Stimulated activated effector memory CD8-positive, alpha-beta T cell treated with anti-CD3 and anti-CD28 coated beads, Interleukin-12 subunit alpha, Interleukin-12 subunit beta, amount 100 ng/mL, for 72 hours (primary cell): ENCODE measurements around the gene ADAMTSL1.

Experiments
- ATAC-seq: fragments of 150-1000 bp; cut with Tn5 transposase; 2 replicates; pipeline ENCODE4 v1.10.0; 2021
- DNase-seq, 2 donors: peaks; one replicate each; pipeline ENCODE4 v3.0.0; 2021 to 2022; ENCODE audit warnings: low spot score in 2 of 2
- H3K27ac Mint-ChIP-seq: one replicate; pipeline ENCODE4 v1.8.0; 2022; ENCODE audit warnings: mild to moderate bottlenecking, mixed read lengths
- H3K36me3 Mint-ChIP-seq: one replicate; pipeline ENCODE4 v1.8.0; 2022; ENCODE audit warnings: mild to moderate bottlenecking, mixed read lengths
- H3K4me1 Mint-ChIP-seq: one replicate; pipeline ENCODE4 v1.8.0; 2022; ENCODE audit warnings: mixed read lengths
- H3K4me3 Mint-ChIP-seq: one replicate; pipeline ENCODE4 v1.8.0; 2022; ENCODE audit warnings: mild to moderate bottlenecking, mixed read lengths
- H3K9me3 Mint-ChIP-seq: one replicate; pipeline ENCODE4 v1.8.0; 2022; ENCODE audit warnings: mixed read lengths

The ADAMTSL1 gene

DNA sequence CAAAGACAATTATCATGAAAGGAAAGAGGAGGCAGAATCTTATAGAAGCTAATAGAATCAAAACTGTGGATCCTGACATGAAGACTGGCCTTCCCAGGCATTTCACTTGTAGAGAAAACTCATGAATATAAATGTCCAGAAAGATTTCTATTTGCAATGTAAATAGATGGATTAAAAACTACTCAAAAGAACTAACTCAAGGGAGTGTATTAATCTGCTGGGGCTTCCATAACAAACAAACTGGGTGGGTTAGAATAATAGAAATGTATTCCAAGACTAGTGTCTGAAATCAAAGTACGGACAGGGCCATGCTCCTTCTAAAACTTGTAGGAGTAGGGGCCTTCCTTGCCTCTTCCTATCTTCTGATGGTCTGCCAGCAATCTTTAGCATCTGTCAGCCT is 267.4 kb downstream of the ADAMTSL1 start:
- Mint-ChIP-seq H3K27ac (no peak overlapping the region), H3K4me1 (no peaks in the 10 kb centered on the region)
- DNase-seq = no peak

DNA sequence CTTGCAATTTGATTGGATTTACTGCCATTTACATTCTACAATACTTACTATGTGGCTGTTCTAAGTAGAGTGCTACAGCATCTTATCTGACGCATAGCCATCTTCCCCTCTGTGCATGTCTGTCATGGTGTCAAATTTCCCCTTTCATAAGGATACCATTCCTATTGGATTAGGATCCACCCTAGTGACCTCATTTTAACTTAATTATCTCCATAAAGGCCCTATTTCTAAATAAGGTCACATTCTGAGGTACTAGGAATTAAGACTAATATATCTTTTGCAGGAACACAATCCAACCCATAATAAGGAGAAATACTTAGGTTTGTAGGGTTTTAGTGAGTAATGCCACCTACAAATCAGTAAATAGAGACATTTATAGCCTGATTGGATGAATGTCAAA is 268.0 kb downstream of the ADAMTSL1 start:
- no peaks in the 10 kb centered on the region for H3K36me3 Mint-ChIP-seq
- no peaks in the 10 kb centered on the region for H3K4me1 Mint-ChIP-seq
- no peak overlapping the region for H3K4me3 Mint-ChIP-seq
- no peak overlapping the region for H3K27ac Mint-ChIP-seq
- ATAC-seq = no peak
- H3K9me3 Mint-ChIP-seq = no peaks in the 10 kb centered on the region
- DNase-seq = no peak

More for the DNA sequence above, 267.4 kb downstream of the ADAMTSL1 start:
- no peak for ATAC-seq
- no peaks in the 10 kb centered on the region for H3K36me3 Mint-ChIP-seq
- no peak overlapping the region for H3K4me3 Mint-ChIP-seq
- H3K9me3 Mint-ChIP-seq = no peaks in the 10 kb centered on the region

DNA sequence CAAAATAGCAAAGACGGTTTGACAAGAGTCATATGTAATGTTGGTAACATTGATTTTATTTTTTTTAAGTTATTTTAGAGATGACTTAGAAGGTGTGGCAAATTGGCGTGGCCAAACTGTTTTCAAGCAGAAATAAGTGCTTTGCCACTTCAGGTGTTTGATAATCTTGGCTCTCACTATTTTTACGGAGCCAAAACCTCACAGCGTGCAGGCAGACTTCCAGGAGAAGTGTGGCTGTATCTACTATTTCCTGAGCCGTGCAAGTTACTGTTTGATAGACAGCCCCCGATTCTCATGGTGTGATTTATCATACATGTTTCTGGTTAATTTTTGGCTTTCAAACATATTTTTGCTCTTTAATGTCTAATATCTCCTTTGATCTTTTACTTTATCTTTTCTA is 269.5 kb downstream of the ADAMTSL1 start:
- H3K4me3 Mint-ChIP-seq = no peak overlapping the region
- no peak for ATAC-seq
- no peak for DNase-seq
- no peaks in the 10 kb centered on the region for H3K9me3 Mint-ChIP-seq
- H3K36me3 Mint-ChIP-seq = no peaks in the 10 kb centered on the region
- no peak overlapping the region for H3K27ac Mint-ChIP-seq
- no peaks in the 10 kb centered on the region for H3K4me1 Mint-ChIP-seq

DNA sequence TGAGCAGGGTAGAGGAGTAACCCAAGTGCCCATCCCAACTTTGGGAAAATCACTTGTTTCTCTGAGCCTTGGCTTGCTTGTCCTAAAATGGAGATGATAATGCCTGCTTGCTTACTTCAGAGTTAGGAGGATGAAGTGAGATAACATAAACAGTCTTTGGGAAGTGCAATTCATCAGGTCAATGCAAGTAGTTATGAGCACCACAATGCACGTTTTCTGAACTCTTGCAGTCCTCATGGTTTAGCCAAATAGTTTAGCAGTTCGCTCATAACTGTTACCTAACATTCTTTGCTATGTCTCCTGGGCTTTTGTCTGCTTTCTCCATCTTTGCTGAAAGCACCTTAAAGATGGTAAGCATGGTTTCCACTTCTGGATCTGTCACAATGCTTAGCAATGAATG is 270.0 kb downstream of the ADAMTSL1 start:
- no peak for ATAC-seq

DNA sequence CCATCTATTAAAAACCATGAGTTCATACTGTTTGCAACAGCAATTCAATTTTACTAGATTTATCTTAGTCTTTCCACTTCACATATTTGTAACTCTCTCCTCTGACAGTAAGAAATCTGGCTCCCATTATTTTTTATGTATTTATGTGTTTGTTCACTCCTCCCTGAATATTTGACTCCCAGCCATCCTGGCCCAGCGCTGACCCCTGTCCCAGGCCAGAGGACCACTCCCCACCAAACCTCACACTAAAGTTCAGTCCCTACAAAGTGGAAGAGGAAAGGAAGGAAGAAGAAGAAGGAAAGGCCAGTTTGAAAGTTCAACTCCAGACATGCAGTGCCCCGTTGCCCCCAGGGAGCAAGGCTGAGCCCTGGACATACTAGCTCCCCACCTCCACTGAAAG is 271.8 kb downstream of the ADAMTSL1 start:
- DNase-seq (no peak), ATAC-seq (no peak)
- Mint-ChIP-seq H3K4me1 (no peaks in the 10 kb centered on the region), H3K27ac (no peak overlapping the region), H3K4me3 (no peak overlapping the region), H3K9me3 (no peaks in the 10 kb centered on the region), H3K36me3 (no peaks in the 10 kb centered on the region)

More for the DNA sequence above, 270.0 kb downstream of the ADAMTSL1 start:
- H3K27ac Mint-ChIP-seq = no peak overlapping the region
- H3K9me3 Mint-ChIP-seq = no peaks in the 10 kb centered on the region
- DNase-seq = no peak
- no peaks in the 10 kb centered on the region for H3K36me3 Mint-ChIP-seq
- no peak overlapping the region for H3K4me3 Mint-ChIP-seq
- H3K4me1 Mint-ChIP-seq = no peaks in the 10 kb centered on the region

DNA sequence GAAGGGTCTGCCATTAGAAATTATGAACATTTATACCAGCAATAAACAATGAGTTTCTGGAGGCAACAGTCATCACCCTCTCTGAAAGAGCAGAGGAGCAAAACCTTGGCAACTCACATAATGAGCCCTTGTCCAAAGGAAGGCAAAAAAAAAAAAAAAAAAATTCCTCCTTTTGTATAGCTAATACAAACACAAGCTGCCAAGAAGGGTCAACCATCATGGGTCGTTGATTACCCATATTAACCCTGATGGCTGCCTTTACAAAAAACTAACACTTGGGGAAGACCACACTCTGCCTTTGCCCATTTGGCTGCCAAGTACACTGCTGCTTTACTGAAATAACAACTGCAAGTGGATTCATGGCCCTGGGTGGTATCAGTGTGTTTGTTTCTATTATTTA is 272.7 kb downstream of the ADAMTSL1 start:
- H3K4me1 Mint-ChIP-seq = no peaks in the 10 kb centered on the region
- no peaks in the 10 kb centered on the region for H3K36me3 Mint-ChIP-seq
- H3K4me3 Mint-ChIP-seq = no peak overlapping the region
- no peaks in the 10 kb centered on the region for H3K9me3 Mint-ChIP-seq
- no peak overlapping the region for H3K27ac Mint-ChIP-seq
- ATAC-seq = no peak
- no peak for DNase-seq

DNA sequence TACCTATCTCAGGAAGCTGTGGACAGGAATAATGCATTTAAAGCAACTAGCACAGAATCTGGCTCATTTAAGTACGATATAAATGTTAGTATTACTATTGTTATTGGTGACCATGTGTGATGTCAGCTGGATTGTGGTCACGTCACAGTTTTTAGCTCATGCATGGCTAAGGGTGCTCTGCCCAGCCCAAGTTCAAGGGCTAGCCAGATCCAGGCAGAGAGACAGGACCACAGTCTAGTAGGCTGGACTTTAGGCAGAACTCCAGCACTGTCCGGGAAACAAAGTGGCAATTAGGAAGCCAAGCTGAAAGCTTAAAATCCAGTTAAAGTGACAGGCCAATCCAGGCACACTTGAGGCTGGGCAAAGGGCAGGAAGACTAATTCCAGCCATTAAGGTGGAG is 273.6 kb downstream of the ADAMTSL1 start:
- Mint-ChIP-seq H3K36me3 (no peaks in the 10 kb centered on the region), H3K9me3 (no peaks in the 10 kb centered on the region), H3K27ac (no peak overlapping the region), H3K4me3 (no peak overlapping the region), H3K4me1 (no peaks in the 10 kb centered on the region)
- ATAC-seq (no peak), DNase-seq (no peak)

DNA sequence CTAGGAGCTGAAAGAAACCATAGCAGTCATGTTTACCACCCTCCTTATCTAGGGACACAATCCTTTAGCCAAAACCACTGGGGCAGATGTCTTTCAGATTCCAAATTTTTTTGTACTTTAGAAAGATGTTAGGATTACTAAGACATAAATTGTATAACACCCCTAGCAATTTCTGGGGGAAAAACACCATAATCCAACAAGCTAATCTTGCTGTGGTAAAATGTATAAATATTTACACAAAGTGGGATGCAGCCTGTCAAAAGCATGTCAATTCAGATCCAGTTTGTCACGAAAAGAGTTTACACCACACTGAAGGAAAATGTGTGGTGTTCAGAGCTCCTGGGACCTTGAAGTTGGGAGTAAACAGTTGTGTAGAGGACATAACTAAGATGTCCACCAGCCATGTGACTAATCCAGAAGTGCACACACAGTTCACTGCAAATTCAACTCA is 274.3 kb downstream of the ADAMTSL1 start:
- Mint-ChIP-seq H3K9me3 (no peaks in the 10 kb centered on the region), H3K36me3 (no peaks in the 10 kb centered on the region), H3K27ac (no peak overlapping the region), H3K4me3 (no peak overlapping the region), H3K4me1 (no peaks in the 10 kb centered on the region)
- no peak for DNase-seq
- ATAC-seq = no peak

DNA sequence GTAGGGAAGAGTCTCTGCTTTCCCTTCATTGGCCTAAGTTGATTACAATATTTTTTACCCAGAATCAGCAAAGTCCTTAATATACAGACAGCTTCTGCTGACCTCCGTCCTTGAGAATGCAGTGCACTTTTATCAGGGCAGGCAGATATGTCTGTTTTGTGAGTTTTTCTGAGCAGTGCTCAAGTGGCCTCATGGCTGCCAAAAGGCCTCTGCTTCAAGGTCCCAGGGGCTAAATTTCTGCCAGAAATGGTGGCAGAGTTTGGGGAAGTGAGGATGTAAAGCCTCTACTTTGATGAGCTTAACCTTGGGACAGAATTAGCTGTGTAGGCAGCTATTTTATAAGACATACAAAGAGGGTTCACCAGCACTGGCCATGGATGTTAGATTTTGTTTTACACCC is 275.8 kb downstream of the ADAMTSL1 start:
- no peak for ATAC-seq
- Mint-ChIP-seq H3K36me3 (no peaks in the 10 kb centered on the region), H3K4me1 (no peaks in the 10 kb centered on the region), H3K9me3 (no peaks in the 10 kb centered on the region), H3K27ac (no peak overlapping the region), H3K4me3 (no peak overlapping the region)
- no peak for DNase-seq

DNA sequence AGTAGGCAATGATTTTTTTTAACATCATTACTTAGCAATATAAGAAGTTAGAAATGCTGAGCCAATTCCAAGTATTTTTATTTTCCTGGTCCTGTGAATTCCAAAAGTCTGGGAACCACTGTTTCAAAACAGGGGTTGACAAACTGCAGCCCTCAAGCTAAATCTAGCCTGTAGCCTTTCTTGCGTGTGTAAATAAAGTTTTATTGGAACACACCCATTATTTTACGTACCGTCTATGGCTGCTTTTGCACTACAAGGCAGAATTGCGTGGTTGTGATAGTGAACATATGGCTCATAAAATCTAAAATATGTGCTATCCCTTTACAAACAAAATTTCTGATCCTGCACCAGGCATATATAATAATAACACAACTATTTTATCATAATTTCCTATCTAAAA is 280.0 kb downstream of the ADAMTSL1 start:
- no peaks in the 10 kb centered on the region for H3K36me3 Mint-ChIP-seq
- DNase-seq (no peak), ATAC-seq (no peak)
- H3K27ac Mint-ChIP-seq = no peak overlapping the region
- H3K9me3 Mint-ChIP-seq = no peaks in the 10 kb centered on the region
- no peaks in the 10 kb centered on the region for H3K4me1 Mint-ChIP-seq
- H3K4me3 Mint-ChIP-seq = no peak overlapping the region

DNA sequence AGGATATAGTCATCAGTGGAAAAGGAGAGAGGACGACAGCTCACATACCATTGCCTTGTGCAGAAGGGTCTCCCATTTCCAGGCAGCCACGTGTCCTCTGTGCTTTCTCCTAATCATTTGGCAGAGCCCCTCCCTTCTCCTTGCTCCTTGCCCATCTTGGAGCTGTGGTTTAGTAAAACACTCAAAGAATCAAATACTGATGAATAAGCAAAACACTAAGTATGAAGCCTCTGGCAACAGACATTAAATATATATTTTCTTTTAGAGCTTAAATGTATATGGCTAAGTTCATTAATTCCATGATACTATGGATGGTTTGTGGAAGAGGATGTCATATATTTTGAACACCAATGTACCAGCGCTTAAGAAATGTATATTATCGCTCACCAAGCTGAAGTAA is 280.6 kb downstream of the ADAMTSL1 start:
- Mint-ChIP-seq H3K4me3 (no peak overlapping the region), H3K4me1 (no peaks in the 10 kb centered on the region), H3K36me3 (no peaks in the 10 kb centered on the region), H3K27ac (no peak overlapping the region), H3K9me3 (no peaks in the 10 kb centered on the region)
- DNase-seq (no peak), ATAC-seq (no peak)

DNA sequence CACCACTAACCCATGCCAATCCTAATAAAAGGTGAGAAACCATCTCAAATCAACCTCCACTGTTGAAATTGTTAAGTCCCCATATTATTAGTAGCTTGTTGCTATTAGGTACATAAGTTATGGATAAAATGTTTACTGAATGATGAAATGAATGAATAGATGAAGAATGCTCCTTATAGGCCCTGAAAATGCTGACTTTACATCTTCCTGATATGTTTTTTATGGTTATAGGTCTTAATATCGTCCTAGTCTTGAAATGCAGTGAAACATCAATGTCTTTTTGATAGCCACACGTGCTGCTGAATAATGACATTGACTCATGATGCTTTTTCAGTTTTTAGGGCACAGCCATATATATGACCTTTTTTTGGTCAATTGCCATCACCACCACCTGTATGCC is 281.3 kb downstream of the ADAMTSL1 start:
- H3K36me3 Mint-ChIP-seq = no peaks in the 10 kb centered on the region

DNA sequence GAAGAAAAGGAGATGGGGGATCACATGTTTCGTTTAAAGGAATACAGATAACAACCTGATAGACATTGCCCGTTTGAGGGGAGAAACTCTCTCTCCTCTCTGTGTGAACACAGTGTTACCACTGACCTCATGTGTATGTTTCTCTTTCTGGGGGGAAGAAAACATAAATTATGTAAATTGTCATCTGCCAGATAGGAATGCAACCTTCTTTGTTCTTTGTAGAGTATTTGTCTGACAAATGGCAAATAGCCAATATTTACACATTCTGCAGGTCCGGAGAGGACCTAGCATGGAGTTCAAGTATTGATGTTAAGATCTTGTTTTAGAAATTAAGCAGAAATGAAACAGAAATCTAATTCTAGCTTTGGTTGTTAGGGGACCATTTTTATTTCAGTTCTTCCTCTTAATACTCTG is 282.8 kb downstream of the ADAMTSL1 start:
- DNase-seq (no peak), ATAC-seq (no peak)
- no peak overlapping the region for H3K4me3 Mint-ChIP-seq
- H3K4me1 Mint-ChIP-seq = no peaks in the 10 kb centered on the region
- H3K9me3 Mint-ChIP-seq = no peaks in the 10 kb centered on the region
- H3K27ac Mint-ChIP-seq = no peak overlapping the region
- no peaks in the 10 kb centered on the region for H3K36me3 Mint-ChIP-seq

More for the DNA sequence above, 281.3 kb downstream of the ADAMTSL1 start:
- no peak overlapping the region for H3K4me3 Mint-ChIP-seq
- no peaks in the 10 kb centered on the region for H3K9me3 Mint-ChIP-seq
- no peak overlapping the region for H3K27ac Mint-ChIP-seq
- no peak for ATAC-seq
- H3K4me1 Mint-ChIP-seq = no peaks in the 10 kb centered on the region
- no peak for DNase-seq

DNA sequence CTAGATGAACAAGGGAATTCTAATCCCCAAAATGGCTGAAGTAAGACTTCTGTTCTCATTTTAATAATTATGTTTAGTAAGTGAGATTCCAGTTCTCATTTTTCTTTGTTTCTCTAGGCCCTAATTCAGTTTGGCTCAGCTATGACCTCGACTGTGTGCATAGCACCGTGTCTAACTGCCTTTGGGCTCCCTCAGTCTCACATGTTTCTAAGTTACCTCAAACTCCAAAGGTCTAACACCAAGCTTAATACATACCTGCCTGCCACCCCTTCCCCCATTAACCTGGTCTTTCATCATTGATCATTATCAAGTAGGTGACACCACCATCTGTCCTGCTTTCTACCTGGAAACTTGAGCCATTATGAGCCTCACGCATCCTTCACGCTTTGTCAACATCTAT is 285.9 kb downstream of the ADAMTSL1 start:
- Mint-ChIP-seq H3K27ac (no peak overlapping the region), H3K9me3 (no peaks in the 10 kb centered on the region), H3K4me3 (no peak overlapping the region), H3K36me3 (no peaks in the 10 kb centered on the region), H3K4me1 (no peaks in the 10 kb centered on the region)
- DNase-seq (no peak), ATAC-seq (no peak)

DNA sequence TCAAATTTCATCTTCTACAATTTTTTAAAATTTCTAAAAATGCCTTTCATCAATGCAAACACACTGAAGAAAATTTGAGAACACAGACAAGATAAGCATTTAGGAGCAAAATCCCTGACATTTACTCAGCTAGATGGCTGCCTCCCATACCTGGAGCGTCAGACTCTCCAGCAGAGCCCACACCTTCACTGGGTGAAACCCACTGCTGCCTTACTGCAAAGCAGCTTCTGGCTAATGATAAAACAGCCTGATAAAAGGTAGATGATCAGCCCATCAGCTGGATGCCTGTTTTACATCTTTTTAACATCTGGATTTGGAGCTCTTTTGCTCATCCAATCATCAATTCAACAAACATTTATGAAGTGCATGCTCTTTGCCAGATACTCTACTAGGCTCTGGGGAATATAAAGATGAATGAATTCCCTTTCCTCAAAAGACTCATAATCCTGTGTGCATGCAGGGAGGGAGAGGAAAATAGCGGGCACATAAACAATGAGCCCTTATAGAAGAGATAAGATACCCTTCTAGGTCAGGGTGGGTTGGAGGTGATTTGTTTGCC is 287.9 kb downstream of the ADAMTSL1 start:
- ATAC-seq (no peak), DNase-seq (no peak)
- no peaks in the 10 kb centered on the region for H3K4me1 Mint-ChIP-seq
- no peak overlapping the region for H3K27ac Mint-ChIP-seq
- no peaks in the 10 kb centered on the region for H3K9me3 Mint-ChIP-seq
- no peak overlapping the region for H3K4me3 Mint-ChIP-seq
- no peaks in the 10 kb centered on the region for H3K36me3 Mint-ChIP-seq

DNA sequence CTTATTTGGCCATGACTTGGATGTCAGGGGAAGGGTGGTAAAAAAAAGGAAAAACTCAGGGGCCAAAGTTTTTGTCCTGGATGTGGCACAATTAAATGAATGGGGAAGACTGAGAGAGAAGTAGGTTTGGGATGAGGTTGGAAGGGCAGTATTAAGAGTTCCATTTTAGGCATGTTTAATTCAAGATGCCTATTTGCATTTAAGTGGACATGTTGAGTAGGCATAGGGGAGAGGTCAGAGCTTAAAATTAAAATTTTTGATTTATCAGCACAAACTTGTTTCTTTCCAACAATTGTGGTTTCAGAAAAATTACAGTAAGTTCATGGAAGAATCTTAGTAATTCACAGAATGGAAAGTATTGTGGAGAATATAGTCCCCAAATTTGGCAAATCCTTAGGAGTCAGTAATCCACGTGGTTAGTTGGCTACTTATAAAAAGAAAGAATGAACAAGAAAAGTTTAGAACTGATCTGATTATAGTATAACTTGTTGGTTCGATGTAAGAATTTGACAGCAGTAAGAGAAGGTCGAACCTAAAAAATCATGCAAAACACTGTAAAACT is 293.1 kb downstream of the ADAMTSL1 start:
- DNase-seq (no peak), ATAC-seq (no peak)
- no peak overlapping the region for H3K4me3 Mint-ChIP-seq

More for the DNA sequence above, 293.1 kb downstream of the ADAMTSL1 start:
- Mint-ChIP-seq H3K27ac (no peak overlapping the region), H3K9me3 (no peaks in the 10 kb centered on the region), H3K4me1 (no peaks in the 10 kb centered on the region), H3K36me3 (no peaks in the 10 kb centered on the region)
